GM12872 (cell line): ENCODE data around the gene IL16.

Experiments
- TF ChIP-seq, protein P1 (sequence below): IDR thresholded peaks from 3 replicates; pipeline ENCODE4 v1.5.1; 2011; ENCODE audit warnings: low read depth, mild to moderate bottlenecking, low read length, moderate library complexity; ENCODE audit not compliant: insufficient read depth

Gene IL16

DNA sequence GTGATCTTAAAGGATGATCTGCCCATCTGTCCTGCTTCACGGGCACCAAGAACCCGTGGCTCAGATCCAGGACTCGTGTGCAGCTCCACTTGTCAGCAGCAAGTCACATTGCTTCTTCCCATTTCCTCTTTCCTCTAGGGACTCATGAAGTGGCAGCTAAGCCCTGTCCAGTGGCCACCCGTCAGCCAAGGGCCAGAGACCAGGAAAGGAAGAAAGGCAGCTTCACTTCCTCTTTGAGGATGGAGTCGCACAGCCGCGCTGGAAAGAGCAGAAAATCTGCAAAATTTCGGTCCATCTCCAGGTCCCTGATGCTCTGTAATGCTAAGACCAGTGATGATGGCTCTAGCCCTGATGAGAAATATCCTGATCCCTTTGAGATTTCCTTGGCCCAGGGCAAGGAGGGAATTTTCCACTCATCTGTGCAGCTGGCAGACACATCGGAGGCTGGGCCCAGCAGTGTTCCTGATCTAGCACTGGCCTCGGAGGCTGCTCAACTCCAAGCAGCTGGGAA is 28.5 kb downstream of the IL16 start:
- TF ChIP-seq, protein P1, sequence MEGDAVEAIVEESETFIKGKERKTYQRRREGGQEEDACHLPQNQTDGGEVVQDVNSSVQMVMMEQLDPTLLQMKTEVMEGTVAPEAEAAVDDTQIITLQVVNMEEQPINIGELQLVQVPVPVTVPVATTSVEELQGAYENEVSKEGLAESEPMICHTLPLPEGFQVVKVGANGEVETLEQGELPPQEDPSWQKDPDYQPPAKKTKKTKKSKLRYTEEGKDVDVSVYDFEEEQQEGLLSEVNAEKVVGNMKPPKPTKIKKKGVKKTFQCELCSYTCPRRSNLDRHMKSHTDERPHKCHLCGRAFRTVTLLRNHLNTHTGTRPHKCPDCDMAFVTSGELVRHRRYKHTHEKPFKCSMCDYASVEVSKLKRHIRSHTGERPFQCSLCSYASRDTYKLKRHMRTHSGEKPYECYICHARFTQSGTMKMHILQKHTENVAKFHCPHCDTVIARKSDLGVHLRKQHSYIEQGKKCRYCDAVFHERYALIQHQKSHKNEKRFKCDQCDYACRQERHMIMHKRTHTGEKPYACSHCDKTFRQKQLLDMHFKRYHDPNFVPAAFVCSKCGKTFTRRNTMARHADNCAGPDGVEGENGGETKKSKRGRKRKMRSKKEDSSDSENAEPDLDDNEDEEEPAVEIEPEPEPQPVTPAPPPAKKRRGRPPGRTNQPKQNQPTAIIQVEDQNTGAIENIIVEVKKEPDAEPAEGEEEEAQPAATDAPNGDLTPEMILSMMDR = no peak

DNA sequence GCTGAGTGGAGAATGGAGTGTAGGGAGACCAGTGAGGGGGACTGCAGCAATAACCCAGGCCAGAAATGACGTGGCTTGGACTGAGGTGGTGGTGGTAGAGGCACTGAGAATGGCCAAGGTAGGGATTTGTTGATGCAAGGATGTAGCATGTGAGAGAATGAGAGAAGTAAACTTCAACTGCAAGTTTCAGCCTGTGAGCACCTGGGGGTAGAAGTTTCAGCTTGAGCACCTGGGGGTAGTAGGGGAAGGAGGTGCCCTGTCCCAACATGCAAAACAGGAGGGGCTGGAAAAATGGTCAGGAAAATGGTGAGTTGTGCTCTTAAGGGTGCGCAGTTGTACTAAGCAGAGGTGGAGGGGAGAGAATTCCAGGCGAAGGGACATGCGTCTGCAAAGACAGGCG is 31.0 kb downstream of the IL16 start:
- TF ChIP-seq, protein P1 = no peak

GRCh38 chr15:81229586-81229985 is 32.9 kb downstream of the IL16 start:
- TF ChIP-seq, protein P1 = no peak

- TF ChIP-seq, protein P1 = no peak
Measured at GRCh38 chr15:81235276-81236123, 38.8 kb downstream of the IL16 start.

- TF ChIP-seq, protein P1 = no peak
Measured at GRCh38 chr15:81239190-81239589, 42.5 kb downstream of the IL16 start.

DNA sequence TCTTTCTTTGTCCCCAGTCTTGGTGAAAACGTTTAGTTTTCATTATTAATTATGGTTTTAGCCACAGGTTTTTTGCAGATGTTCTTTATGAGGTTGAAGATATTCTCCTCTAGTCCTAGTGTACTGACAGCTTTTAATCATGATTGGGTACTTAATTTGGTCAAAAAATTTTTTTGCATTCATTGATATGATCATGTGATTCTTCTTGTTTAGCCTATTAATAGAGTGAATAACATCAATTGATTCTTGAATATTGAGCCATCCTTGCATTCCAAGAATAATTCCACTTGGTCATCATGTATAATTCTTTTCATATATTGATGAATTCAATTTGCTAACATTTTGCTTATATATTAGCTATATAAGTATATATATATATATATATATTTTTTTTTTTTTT is 46.1 kb downstream of the IL16 start:
- TF ChIP-seq, protein P1 = no peak

- TF ChIP-seq, protein P1 = no peak
Measured at GRCh38 chr15:81244306-81244705, 47.6 kb downstream of the IL16 start.
